K562 (cell line): ENCODE data around the gene SLC2A4RG. TPM values are rescaled to one million over a fixed set of nuclear protein-coding genes. Genes with fewer than 3 reads are reported as not detected.
A peak's percentile ranks its signal among the peaks of the same experiment; 100 is the strongest.

ENCODE experiments used
- ATF3 ChIP-seq, 2 experiments: fragments of 450-650 bp in 1 of 2; sonication (generic) in 1 of 2; formaldehyde crosslinking in 1 of 2; IDR thresholded peaks in 1 of 2; conservative IDR thresholded peaks in 1 of 2; 2 replicates each; pipeline versions ENCODE4 v1.6.1 to v1.8.1; 2016 to 2023; ENCODE audit warnings: mild to moderate bottlenecking in 2 of 2, moderate library complexity in 2 of 2, inconsistent platforms in 1 of 2, missing genetic modification reagents in 1 of 2
- EGR1 ChIP-seq: fragments of 450-650 bp; conservative IDR thresholded peaks from 2 replicates; pipeline ENCODE4 v1.6.1; 2017; ENCODE audit warnings: mild to moderate bottlenecking
- FUS ChIP-seq: fragments of 200-400 bp; formaldehyde crosslinking; optimal IDR thresholded peaks from 2 replicates; pipeline ENCODE3; 2017; ENCODE audit warnings: low read depth, low read length
- JUN ChIP-seq, 2 experiments: sonication (generic) in 1 of 2; formaldehyde crosslinking in 1 of 2; IDR thresholded peaks; 2 replicates each; pipeline versions ENCODE4 v1.6.1 to v1.8.0; 2012 to 2022; ENCODE audit warnings: borderline replicate concordance in 2 of 2, mild to moderate bottlenecking in 2 of 2, improper control_type of control experiment in 1 of 2, low read depth in 1 of 2, low read length in 1 of 2, missing genetic modification reagents in 1 of 2
- NEUROD1 ChIP-seq: fragments of 150-350 bp; IDR thresholded peaks from 2 replicates; pipeline ENCODE4 v1.6.1; 2014; ENCODE audit warnings: borderline replicate concordance, low read length, low read depth; ENCODE audit not compliant: partially characterized antibody
- POLR2AphosphoS5 ChIP-seq: IDR thresholded peaks from 2 replicates; pipeline ENCODE4 v1.6.1; 2011; ENCODE audit warnings: mild to moderate bottlenecking, low read depth, low read length, moderate library complexity; ENCODE audit not compliant: control insufficient read depth, insufficient read depth
- RBM22 ChIP-seq: fragments of 200-400 bp; formaldehyde crosslinking; IDR thresholded peaks from 2 replicates; pipeline ENCODE4 v1.6.1; 2018; ENCODE audit warnings: low read length, low read depth; ENCODE audit not compliant: poor library complexity, severe bottlenecking
- UBTF ChIP-seq, 2 experiments: IDR thresholded peaks; 2 replicates each; pipeline ENCODE4 v1.6.1; 2012; ENCODE audit warnings: improper control_type of control experiment in 2 of 2, low read depth in 2 of 2, low read length in 2 of 2, borderline replicate concordance in 1 of 2
- ZBTB7A ChIP-seq: IDR thresholded peaks from 2 replicates; pipeline ENCODE4 v1.6.1; 2011; ENCODE audit warnings: low read depth, mild to moderate bottlenecking, low read length, moderate library complexity, borderline replicate concordance; ENCODE audit not compliant: control insufficient read depth
- ZFX ChIP-seq: sonication (generic); formaldehyde crosslinking; IDR thresholded peaks from 2 replicates; pipeline ENCODE4 v1.8.0; 2022; ENCODE audit warnings: mild to moderate bottlenecking, missing genetic modification reagents, moderate library complexity
- ZNF274 ChIP-seq: IDR thresholded peaks from 2 replicates; pipeline ENCODE4 v1.6.1; 2011; ENCODE audit warnings: low read depth, mild to moderate bottlenecking, low read length, moderate library complexity, borderline replicate concordance
- polyA plus RNA-seq, 8 experiments: library from polyadenylated mRNA; depleted of rRNA in 4 of 8; stranded (reverse) in 5 of 8; unstranded in 3 of 8; fragments of >200 nt; fragmentation: Nextera tagmentation in 2 of 8; fragmentation: Illumina TruSeq in 1 of 8; extraction: Ambion mirVana in 2 of 8; extraction: Trizol in 1 of 8; gene quantifications; 2 replicates each; pipeline versions ENCODE4 v1.2.1 to v1.2.3, GENCODE V29; 2011 to 2014; ENCODE audit warnings: inconsistent platforms in 1 of 8, missing spikeins in 1 of 8
- total RNA-seq, 7 experiments: library from RNA; depleted of rRNA in 6 of 7; stranded (reverse); fragments of >200 nt in 6 of 7; fragmentation: Illumina TruSeq in 2 of 7; extraction: Trizol in 2 of 7; gene quantifications; 2 replicates each; pipeline versions ENCODE4 v1.2.1 to v1.2.3, GENCODE V29; 2011 to 2021; ENCODE audit warnings: low replicate concordance in 1 of 7
- TF ChIP-seq, protein P1 (sequence below): fragments of 450-650 bp; formaldehyde crosslinking; conservative IDR thresholded peaks from 2 replicates; pipeline ENCODE4 v1.4.0; 2022; ENCODE audit warnings: mild to moderate bottlenecking, missing genetic modification characterization
- TF ChIP-seq, protein P2 (sequence below): fragments of 450-650 bp; IDR thresholded peaks from 2 replicates; pipeline ENCODE4 v1.6.1; 2017; ENCODE audit warnings: antibody characterized with exemption, mild to moderate bottlenecking

Gene SLC2A4RG
- total and polyA plus RNA-seq, 9 of the 15 experiments (the other 6 are each of a cell fraction or from before 2014, with no cell fraction given): 0.34 to 97.3 (median 26.5) TPM

DNA sequence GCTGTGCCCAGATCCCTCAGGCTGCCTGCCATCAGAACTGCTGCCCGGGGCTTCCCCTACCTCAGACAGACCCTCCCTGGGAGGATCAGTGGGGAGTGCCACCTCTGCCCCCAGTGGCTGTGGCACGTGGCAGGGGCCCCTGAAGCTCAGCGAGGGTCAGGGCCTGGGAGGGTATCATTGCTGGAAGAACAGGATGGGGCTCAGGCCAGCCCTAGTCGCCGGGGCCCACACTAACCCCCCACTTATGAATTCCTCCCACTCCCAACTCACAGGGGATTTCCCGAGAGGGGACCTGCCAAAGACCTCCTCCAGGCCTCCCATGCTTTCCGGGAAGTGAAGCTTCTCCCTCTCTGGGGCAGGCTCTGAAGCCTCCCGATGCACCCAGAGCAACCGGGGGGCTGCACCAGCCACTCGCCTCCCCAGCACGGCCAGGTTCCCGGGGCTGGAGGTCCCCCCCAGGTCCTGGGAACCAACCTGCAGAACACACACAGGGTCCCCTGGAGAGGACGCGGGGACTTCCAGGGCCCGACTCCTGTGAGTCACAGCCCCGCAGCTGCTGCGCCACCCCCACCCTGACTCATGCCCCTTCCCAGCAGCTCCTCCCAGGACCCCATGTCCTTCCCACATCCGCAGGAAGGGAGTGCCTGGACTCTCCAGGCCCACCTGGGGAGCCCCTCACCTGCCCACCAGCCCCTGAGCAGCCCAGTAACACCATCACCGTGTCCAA lies 40.7 kb upstream of the SLC2A4RG start (continued):
- TF ChIP-seq JUN (IDR thresholded peaks at IDR 0.05; ENCODE audit: borderline replicate concordance, low read depth, low read length) (peak; percentile 59; the same call in 1 of the 2 replicates), JUN (CRISPR knock-in tag; IDR thresholded peaks at IDR 0.05; ENCODE audit: borderline replicate concordance) (no peak), ATF3 (IDR thresholded peaks at IDR 0.05) (peak; percentile 72), ATF3 (CRISPR knock-in tag; conservative IDR thresholded peaks at IDR 0.05) (no peak), RBM22 (no peak), ZBTB7A (peak; percentile 80; the same call in 1 of the 2 replicates), UBTF (IDR thresholded peaks at IDR 0.05; ENCODE audit: borderline replicate concordance in 1 of 2, low read depth in 2 of 2, low read length in 2 of 2) (no peak), ZFX (peak; percentile 3; the same call in 1 of the 2 replicates), NEUROD1 (no peak), EGR1 (peak; percentile 52), FUS (no peak), ZNF274 (no peak), POLR2AphosphoS5 (peak; percentile 26; the same call in 1 of the 2 replicates)
- TF ChIP-seq, protein P1, sequence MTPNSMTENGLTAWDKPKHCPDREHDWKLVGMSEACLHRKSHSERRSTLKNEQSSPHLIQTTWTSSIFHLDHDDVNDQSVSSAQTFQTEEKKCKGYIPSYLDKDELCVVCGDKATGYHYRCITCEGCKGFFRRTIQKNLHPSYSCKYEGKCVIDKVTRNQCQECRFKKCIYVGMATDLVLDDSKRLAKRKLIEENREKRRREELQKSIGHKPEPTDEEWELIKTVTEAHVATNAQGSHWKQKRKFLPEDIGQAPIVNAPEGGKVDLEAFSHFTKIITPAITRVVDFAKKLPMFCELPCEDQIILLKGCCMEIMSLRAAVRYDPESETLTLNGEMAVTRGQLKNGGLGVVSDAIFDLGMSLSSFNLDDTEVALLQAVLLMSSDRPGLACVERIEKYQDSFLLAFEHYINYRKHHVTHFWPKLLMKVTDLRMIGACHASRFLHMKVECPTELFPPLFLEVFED (CRISPR knock-in tag): peak; percentile 50; the same call in 1 of the 2 replicates
- TF ChIP-seq, protein P2, sequence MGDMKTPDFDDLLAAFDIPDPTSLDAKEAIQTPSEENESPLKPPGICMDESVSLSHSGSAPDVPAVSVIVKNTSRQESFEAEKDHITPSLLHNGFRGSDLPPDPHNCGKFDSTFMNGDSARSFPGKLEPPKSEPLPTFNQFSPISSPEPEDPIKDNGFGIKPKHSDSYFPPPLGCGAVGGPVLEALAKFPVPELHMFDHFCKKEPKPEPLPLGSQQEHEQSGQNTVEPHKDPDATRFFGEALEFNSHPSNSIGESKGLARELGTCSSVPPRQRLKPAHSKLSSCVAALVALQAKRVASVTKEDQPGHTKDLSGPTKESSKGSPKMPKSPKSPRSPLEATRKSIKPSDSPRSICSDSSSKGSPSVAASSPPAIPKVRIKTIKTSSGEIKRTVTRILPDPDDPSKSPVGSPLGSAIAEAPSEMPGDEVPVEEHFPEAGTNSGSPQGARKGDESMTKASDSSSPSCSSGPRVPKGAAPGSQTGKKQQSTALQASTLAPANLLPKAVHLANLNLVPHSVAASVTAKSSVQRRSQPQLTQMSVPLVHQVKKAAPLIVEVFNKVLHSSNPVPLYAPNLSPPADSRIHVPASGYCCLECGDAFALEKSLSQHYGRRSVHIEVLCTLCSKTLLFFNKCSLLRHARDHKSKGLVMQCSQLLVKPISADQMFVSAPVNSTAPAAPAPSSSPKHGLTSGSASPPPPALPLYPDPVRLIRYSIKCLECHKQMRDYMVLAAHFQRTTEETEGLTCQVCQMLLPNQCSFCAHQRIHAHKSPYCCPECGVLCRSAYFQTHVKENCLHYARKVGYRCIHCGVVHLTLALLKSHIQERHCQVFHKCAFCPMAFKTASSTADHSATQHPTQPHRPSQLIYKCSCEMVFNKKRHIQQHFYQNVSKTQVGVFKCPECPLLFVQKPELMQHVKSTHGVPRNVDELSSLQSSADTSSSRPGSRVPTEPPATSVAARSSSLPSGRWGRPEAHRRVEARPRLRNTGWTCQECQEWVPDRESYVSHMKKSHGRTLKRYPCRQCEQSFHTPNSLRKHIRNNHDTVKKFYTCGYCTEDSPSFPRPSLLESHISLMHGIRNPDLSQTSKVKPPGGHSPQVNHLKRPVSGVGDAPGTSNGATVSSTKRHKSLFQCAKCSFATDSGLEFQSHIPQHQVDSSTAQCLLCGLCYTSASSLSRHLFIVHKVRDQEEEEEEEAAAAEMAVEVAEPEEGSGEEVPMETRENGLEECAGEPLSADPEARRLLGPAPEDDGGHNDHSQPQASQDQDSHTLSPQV: no peak
